Ovary (tissue), 3 donors: Measurements from ENCODE around the gene LSAMP.

ENCODE experiments used
- CTCF ChIP-seq, 3 donors: fragments of 450-650 bp in 2 of 3; fragments of 200-600 bp in 1 of 3; IDR thresholded peaks; one replicate each; pipeline versions ENCODE4 v1.5.1 to v1.8.0; 2016 to 2022; ENCODE audit warnings: antibody characterized with exemption in 3 of 3, mild to moderate bottlenecking in 1 of 3
- EP300 ChIP-seq: sonication (generic); formaldehyde crosslinking; IDR thresholded peaks from one replicate; pipeline ENCODE4 v1.6.1; 2017; ENCODE audit warnings: antibody characterized with exemption
- POLR2A ChIP-seq: fragments of 450-650 bp; IDR thresholded peaks from one replicate; pipeline ENCODE4 v1.6.1; 2017; ENCODE audit warnings: antibody characterized with exemption, mild to moderate bottlenecking, moderate library complexity
- donor health status: DM: no; HTN: no; CAD: no.

GRCh38 chr3:115928376-115928775, 516.9 kb downstream of the LSAMP start:
- no peak for TF ChIP-seq CTCF (IDR thresholded peaks at IDR 0.05)
- TF ChIP-seq EP300: no peak
- no peak for TF ChIP-seq POLR2A
